Activated T-cell treated with anti-CD3 and anti-CD28 coated beads, Interleukin-2, amount 50 U/mL, for 24 hours (primary cell): ENCODE data around the gene SAMHD1.

Source experiments
- DNase-seq: peaks from one replicate; pipeline ENCODE4 v3.0.0-alpha.2; 2020
- H3K27ac Mint-ChIP-seq: 2 replicates; pipeline ENCODE4 v1.8.0; 2020; ENCODE audit warnings: mild to moderate bottlenecking, mixed read lengths
- H3K27me3 Mint-ChIP-seq: 2 replicates; pipeline ENCODE4 v1.8.0; 2020; ENCODE audit warnings: mixed read lengths
- H3K36me3 Mint-ChIP-seq: 2 replicates; pipeline ENCODE4 v1.8.0; 2020; ENCODE audit warnings: low read depth, mixed read lengths
- H3K4me1 Mint-ChIP-seq: 2 replicates; pipeline ENCODE4 v1.8.0; 2020; ENCODE audit warnings: low read depth, mixed read lengths
- H3K4me3 Mint-ChIP-seq: 2 replicates; pipeline ENCODE4 v1.8.0; 2020; ENCODE audit warnings: mild to moderate bottlenecking, moderate library complexity, mixed read lengths
- H3K9me3 Mint-ChIP-seq: 2 replicates; pipeline ENCODE4 v1.8.0; 2020; ENCODE audit warnings: mixed read lengths

Gene SAMHD1

DNA sequence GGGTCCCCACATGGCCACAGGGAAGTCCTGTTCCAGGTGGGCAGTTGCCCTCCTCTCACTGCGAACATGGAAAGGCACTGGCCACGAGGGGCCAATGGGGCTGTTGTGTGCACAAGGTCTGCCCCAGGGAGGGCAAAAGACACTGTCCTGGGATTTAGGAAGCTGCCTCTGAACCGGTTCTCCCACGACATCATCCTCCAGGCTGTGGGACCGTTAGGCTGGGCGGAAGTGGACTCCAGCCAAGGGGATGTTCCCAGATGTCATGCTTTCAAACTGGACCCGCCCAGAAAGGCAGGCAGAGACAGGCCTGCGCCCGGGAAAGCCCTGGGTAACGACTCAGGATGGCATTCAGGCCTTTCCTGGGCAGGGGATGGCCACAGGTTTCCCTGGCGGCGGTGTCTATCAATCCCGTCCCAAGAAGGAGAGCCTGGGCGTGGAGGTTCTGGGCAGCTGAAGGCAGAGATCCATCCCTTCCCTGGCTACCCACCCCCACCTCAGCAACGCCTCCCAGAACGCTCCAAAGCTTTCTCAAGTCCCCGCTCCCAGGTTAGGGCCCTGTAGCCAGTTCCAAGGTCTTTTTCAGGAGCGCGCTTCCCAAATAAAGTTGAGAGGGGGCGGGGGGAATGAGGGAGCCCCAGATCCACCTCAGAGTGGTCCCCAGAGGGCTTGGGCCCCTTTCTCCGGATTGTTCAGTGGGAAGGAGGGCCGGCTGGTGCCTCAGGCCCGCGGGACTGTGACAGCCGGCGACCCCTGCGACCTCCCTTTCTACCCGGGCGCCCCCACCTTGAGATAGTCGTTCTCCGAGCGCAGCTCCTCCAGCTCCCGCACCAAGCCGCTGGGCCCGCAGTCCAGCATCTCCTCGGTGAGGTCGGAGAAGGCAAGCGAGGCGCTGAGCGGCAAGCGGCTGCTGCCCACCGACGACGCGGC, 89.4 kb downstream of the SAMHD1 start:
- peaks cover 32% of the 10 kb centered on the region for H3K27me3 Mint-ChIP-seq
- no peak for DNase-seq
- H3K27ac Mint-ChIP-seq: no peak overlapping the region
- peaks cover 10% of the 10 kb centered on the region for H3K4me1 Mint-ChIP-seq
- H3K36me3 Mint-ChIP-seq: no peaks in the 10 kb centered on the region
- peak overlapping the region; percentile 45 for H3K4me3 Mint-ChIP-seq
- H3K9me3 Mint-ChIP-seq: no peaks in the 10 kb centered on the region

DNA sequence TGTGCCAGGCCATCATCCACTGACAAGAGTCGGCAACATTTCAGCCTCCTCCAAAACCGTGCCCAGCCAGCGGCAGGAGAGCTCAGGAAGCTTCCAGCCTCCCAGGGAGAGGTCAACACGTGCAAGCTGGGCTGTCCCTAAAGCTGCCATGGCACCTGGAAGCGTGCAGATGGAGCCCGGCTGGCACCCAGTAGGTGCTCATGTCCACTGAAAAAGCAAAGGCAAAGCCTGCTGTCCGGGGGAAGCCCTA, 90.0 kb downstream of the SAMHD1 start:
- Mint-ChIP-seq H3K4me1 (peaks cover 16% of the 10 kb centered on the region), H3K27ac (no peak overlapping the region)

DNA sequence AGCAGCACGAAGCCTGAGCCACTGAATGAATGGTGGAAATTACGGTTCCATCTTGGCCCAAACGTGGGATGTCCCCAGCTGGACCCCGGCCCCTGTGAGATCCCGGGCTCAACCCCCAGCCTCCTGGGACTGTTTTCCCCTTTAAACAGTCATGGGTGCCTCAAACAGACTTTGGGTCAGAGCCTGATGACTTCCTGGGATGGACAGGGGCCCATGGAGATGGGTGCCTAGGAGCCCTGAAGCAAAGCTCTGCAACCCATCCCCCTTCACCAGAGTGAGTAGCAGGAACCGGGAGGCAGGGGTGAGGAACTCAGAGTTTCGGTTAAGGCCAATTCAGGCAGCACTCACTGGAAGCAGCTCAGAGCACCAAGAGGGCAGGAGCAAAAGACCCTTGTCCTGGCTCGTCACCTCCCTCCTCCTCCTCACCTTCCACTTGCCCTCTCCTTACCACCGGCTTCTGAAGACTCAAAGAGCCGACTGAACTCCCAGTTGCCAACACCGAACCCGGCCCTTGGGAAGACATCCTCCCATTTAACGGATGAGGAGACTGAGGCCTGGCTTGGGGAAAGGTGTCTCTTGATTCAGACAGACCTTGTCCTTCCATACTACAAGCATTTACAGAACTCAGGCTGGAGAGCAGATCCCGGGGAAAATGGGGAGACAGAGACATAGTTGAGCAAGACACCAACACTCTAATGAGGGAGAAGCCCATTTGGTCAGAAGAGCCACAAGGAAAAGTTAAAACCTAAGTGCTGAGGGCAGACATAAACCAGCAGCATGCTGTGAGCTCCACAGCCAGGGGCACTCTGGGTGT, 90.5 kb downstream of the SAMHD1 start:
- no peak overlapping the region for H3K27ac Mint-ChIP-seq
- no peak overlapping the region for H3K4me3 Mint-ChIP-seq
- no peak for DNase-seq
- no peaks in the 10 kb centered on the region for H3K9me3 Mint-ChIP-seq
- no peaks in the 10 kb centered on the region for H3K36me3 Mint-ChIP-seq
- H3K4me1 Mint-ChIP-seq: peaks cover 21% of the 10 kb centered on the region
- peaks cover 32% of the 10 kb centered on the region for H3K27me3 Mint-ChIP-seq

More for the DNA sequence above, 90.0 kb downstream of the SAMHD1 start:
- no peak for DNase-seq
- H3K36me3 Mint-ChIP-seq: no peaks in the 10 kb centered on the region
- no peak overlapping the region for H3K4me3 Mint-ChIP-seq
- H3K9me3 Mint-ChIP-seq: no peaks in the 10 kb centered on the region
- H3K27me3 Mint-ChIP-seq: peaks cover 32% of the 10 kb centered on the region

DNA sequence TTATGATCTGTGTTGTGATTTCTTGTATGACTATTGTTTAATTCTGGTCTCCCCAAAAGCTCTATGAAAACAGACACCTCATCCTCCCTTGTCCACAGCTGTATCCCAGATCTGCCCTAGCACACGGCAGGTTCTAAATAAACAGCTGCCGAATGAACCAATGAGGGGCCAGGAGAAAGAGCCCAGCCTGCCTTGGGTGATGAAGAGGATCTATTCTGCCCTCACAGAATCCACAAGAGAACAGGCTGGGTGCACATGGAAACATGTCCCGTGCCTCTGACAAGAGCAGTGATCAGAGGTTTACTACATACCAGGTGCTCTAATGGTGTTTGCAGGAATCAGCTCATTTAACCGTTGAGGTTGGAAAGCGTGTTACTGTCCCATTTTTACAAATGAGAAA, 91.2 kb downstream of the SAMHD1 start:
- no peak overlapping the region for H3K27ac Mint-ChIP-seq
- peaks cover 24% of the 10 kb centered on the region for H3K4me1 Mint-ChIP-seq
- H3K36me3 Mint-ChIP-seq: no peaks in the 10 kb centered on the region
- H3K27me3 Mint-ChIP-seq: peaks cover 25% of the 10 kb centered on the region
- H3K9me3 Mint-ChIP-seq: no peaks in the 10 kb centered on the region
- no peak overlapping the region for H3K4me3 Mint-ChIP-seq
- no peak for DNase-seq

DNA sequence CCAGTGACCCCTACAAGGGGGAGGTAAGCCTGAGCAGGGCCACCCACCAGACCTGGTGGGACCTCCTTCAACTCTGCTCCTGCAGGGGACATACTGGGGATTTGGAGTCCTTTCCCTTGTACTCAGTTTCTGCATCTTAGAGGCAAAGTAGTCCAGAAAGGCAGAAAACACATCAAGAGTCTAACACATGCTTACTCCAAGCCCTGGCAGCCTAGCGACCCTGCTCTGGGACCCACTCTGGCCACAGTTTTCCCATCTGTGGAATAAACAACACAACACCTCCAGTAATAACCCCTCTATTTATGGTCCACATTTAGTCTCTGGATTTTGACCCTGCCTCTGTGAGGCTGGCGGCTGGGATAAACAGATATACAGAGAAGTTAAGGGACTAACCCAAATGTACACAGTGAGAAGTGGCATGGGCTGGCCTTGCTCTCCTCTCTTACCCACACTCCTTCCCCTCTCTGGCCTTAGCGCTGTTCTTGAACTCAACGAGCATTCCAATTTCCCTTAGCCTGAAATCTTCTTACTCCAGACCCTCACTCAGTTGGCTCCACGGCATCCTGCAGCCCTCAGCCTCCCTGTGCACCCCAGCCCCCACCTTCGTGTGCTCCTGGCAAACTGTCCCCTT, 91.7 kb downstream of the SAMHD1 start:
- DNase-seq: no peak
- H3K27ac Mint-ChIP-seq: no peak overlapping the region
- H3K27me3 Mint-ChIP-seq: peaks cover 20% of the 10 kb centered on the region
- H3K9me3 Mint-ChIP-seq: no peaks in the 10 kb centered on the region
- H3K4me1 Mint-ChIP-seq: peaks cover 23% of the 10 kb centered on the region
- no peak overlapping the region for H3K4me3 Mint-ChIP-seq
- H3K36me3 Mint-ChIP-seq: no peaks in the 10 kb centered on the region

DNA sequence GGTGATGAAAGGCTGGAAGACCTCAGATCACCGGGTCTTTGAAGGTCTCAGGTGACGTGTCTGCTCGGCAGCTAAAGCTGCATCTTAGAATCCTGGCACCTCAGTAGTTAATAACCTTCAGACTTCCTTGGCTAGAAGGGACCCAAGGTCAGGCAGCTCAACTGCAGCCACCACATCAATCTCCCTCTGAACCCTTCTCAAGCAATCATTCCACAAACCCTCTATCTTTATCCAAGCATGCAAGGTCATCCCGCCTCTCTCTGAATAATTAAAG, 92.3 kb downstream of the SAMHD1 start:
- peaks cover 22% of the 10 kb centered on the region for H3K4me1 Mint-ChIP-seq
- H3K9me3 Mint-ChIP-seq: no peaks in the 10 kb centered on the region
- no peak overlapping the region for H3K4me3 Mint-ChIP-seq
- no peaks in the 10 kb centered on the region for H3K36me3 Mint-ChIP-seq
- no peak overlapping the region for H3K27ac Mint-ChIP-seq
- no peak for DNase-seq
- peaks cover 17% of the 10 kb centered on the region for H3K27me3 Mint-ChIP-seq

DNA sequence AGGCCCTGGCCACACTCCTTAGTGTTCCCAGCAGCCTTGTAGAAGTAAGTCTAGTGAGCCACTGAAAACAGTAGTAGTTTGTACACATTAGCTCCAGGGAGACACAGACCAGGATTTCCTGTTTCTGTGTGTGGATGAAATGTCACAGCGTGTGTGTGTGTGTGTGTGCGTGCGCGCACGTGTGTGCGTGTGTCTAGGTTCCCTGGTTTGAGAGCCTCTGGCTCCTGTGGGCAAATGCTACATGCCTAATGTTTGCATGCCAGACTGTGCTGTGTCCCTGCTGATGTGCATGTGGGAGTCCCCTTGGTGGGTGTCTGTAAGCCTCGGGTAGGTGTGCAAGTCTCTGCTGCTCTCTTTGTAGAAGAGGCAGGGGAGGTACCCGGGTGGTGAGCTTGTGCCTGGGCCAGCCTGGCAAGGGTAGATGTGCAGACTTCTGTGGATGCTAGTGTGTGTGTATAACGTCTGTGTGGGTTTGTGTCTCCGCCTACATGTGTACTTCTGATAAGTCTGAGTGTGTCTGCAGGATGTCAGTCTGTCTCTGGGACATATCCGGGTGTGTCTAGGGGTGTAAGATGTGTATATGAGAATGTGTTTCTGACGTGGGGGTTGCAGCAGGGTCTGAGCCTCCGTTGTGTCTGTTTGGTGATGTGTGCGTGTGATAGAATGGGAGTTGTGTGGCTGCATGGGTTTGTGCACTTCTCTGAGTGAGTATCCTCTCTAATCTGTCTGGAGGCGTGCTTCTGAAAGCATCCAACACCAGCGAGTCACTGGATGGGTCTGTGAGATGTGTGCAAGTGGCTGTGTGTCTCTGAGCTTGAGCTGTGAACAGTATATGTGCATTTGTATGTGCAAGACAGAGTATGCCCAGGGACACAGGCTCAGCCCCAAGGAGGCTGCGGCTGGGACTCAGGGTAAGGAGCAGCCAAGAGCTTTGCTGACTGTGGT, 94.5 kb downstream of the SAMHD1 start:
- Mint-ChIP-seq H3K4me3 (no peak overlapping the region), H3K4me1 (peaks cover 19% of the 10 kb centered on the region), H3K27ac (peak overlapping the region; percentile 7)

DNA sequence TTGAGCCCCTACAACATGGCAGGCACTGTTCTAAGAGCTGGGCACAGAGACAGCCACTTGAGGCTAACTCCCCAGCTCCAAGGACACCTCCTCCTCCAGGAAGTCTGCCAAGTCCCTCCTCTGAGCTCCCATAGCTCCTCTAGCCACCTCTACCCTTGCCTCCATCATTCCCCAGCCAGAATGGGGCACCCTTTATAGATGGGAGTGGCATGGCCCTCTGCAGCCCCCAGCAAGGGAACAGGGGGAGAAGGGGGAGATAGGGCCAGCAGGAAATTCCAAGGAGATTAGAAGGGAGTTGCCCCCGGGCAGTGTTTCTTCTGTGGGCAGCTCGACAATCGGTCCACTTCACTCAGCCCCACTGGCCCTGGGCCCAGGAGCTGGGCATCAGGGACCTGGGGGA, 95.3 kb downstream of the SAMHD1 start:
- DNase-seq: no peak
- Mint-ChIP-seq H3K36me3 (no peaks in the 10 kb centered on the region), H3K27me3 (peaks cover under 1% of the 10 kb centered on the region), H3K27ac (no peak overlapping the region), H3K4me1 (peaks cover 19% of the 10 kb centered on the region), H3K4me3 (no peak overlapping the region), H3K9me3 (no peaks in the 10 kb centered on the region)

More for the DNA sequence above, 94.5 kb downstream of the SAMHD1 start:
- no peak for DNase-seq
- Mint-ChIP-seq H3K36me3 (no peaks in the 10 kb centered on the region), H3K9me3 (no peaks in the 10 kb centered on the region), H3K27me3 (peaks cover 8% of the 10 kb centered on the region)

DNA sequence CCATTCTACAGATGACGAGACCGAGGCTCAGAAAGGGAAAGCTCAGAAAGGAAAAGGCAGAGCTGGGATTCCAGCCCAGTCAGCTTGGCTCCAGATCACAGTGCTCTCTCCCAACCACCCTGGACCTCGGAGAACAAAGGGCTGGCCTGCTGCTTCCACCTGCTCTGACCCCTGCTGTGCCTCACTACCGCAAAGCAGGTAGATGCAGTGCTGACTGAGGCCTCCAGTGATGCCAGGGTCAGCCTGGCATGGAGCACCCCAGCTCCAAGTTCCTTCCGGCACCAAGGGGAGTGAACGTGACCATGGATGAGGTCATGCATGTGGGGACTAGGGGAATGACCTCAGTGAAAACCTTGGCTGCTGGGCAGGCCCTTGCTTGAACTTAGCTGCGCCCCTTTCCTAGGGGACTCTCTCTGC, 96.3 kb downstream of the SAMHD1 start:
- Mint-ChIP-seq H3K36me3 (no peaks in the 10 kb centered on the region), H3K9me3 (no peaks in the 10 kb centered on the region), H3K4me3 (no peak overlapping the region), H3K4me1 (peaks cover 19% of the 10 kb centered on the region), H3K27me3 (no peaks in the 10 kb centered on the region), H3K27ac (no peak overlapping the region)
- no peak for DNase-seq

DNA sequence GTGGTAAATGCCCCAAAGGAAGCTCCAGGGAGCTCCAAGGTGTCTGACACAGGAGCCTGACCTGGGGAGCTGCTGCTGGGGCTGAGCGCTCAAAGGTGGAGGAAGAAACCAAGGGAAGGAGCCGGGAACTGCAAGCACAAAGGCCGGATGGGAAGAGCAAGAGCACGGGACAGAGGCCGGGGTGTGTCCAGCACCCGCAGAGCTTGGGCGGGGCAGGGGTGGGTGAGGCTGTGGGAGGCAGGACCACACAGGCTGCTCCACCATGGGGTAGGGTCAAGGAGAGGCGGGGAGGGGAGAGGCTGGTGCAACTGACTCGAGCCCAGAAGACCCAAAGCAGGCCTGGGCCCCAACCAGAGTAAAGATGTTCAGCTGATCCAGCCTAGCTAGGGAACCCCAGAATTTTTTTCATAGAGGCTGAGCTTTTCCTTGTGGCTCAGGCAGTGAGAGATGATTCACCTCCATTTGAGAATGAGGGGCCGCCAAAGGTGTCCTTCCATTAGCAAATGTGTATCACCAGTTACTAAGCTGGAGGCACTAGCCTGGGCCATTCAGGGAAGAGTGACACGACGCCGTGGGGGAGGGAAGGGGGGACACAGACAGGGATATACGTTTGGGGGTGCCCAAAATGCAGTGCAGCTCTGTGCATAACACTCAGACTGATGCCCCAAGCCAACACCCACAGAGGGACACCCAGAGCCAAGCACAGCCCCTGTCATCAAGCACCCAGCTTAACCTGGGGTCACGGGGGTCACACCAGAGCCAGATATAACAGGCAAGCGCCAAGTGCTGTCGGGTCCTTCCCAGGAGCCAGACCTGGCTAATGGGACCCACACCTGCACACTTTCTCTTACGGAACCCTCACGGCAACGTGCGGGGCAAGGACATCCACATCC, 96.9 kb downstream of the SAMHD1 start:
- Mint-ChIP-seq H3K9me3 (no peaks in the 10 kb centered on the region), H3K4me1 (peaks cover 19% of the 10 kb centered on the region), H3K27me3 (no peaks in the 10 kb centered on the region), H3K4me3 (no peak overlapping the region), H3K27ac (no peak overlapping the region), H3K36me3 (no peaks in the 10 kb centered on the region)
- DNase-seq: no peak

DNA sequence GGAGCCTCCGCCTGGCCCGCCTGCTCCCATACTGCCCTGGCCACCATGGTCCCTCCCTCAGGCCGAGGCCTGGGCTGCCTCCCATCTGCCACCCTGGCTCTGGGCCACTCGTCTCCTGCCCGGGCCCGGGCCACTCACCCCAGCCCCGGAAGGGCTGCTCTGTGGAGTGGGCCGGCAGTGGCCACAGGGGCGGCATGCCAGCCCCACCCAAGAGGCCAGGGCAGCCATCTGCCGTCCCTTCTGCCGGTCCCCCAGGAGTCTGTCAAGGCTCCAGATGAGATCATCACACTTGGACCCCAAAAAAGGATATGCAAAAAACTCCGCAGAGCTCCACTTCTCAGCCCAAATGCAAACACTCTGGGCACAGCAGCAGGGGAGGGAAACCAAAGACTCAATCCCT, 99.3 kb downstream of the SAMHD1 start:
- H3K27me3 Mint-ChIP-seq: no peaks in the 10 kb centered on the region
- H3K9me3 Mint-ChIP-seq: no peaks in the 10 kb centered on the region
- H3K36me3 Mint-ChIP-seq: no peaks in the 10 kb centered on the region
- peaks cover 15% of the 10 kb centered on the region for H3K4me1 Mint-ChIP-seq
- H3K4me3 Mint-ChIP-seq: no peak overlapping the region
- no peak for DNase-seq
- no peak overlapping the region for H3K27ac Mint-ChIP-seq

DNA sequence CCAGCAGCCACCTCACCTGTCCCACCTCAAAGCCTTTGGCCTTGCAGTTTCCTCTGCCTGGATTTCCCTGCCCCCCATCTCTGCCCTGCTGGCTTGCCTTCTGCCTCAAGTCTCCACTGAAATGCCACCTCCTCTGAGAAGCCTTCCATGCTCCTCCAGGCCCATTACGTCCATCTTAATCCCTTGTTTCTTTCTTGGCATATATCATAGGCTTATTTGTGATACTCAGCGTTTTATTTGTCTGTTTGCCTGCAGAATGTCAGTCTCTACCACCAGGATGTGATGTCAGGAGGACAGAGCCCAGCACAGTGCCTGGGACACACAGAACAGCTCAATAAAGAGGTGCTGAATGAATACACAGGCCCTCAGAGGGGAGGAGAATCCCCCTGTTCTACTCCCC, 100.0 kb downstream of the SAMHD1 start:
- H3K27me3 Mint-ChIP-seq: no peaks in the 10 kb centered on the region
- H3K27ac Mint-ChIP-seq: no peak overlapping the region
- peaks cover 8% of the 10 kb centered on the region for H3K4me1 Mint-ChIP-seq

DNA sequence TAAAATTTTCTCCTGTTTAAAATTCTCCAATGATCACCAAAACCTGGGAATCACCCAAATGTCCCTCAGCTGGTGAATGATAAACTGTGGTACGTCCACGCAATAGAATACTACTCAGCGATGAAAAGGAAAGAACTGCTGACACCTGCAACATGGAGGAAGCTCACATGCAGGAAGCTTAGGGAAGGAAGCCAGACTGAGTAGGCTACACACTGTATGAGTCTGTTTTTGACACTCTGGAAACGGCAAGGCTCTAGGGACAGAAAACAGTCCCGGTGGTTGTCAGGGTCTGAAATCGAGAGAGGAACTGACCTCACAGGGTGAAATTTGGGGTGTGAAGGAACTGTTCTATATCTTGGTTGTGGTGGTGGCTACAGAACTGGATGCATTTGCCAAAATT, 100.7 kb downstream of the SAMHD1 start:
- no peak for DNase-seq
- H3K36me3 Mint-ChIP-seq: no peaks in the 10 kb centered on the region
- no peaks in the 10 kb centered on the region for H3K9me3 Mint-ChIP-seq
- H3K4me1 Mint-ChIP-seq: peaks cover 3% of the 10 kb centered on the region
- no peak overlapping the region for H3K27ac Mint-ChIP-seq
- H3K27me3 Mint-ChIP-seq: no peaks in the 10 kb centered on the region
- H3K4me3 Mint-ChIP-seq: no peak overlapping the region

More for the DNA sequence above, 100.0 kb downstream of the SAMHD1 start:
- no peak for DNase-seq
- H3K4me3 Mint-ChIP-seq: no peak overlapping the region
- H3K36me3 Mint-ChIP-seq: no peaks in the 10 kb centered on the region
- H3K9me3 Mint-ChIP-seq: no peaks in the 10 kb centered on the region
